Left cardiac atrium (tissue), 4 donors: ENCODE measurements around the gene TSPAN18. TPM values are rescaled to one million over a fixed set of nuclear protein-coding genes. Genes with fewer than 3 reads are reported as not detected.

Experiments
- ATAC-seq, 2 donors: fragments of 200-7000 bp; cut with Tn5 transposase; one replicate each; pipeline ENCODE4 v1.9.1; 2020; ENCODE audit warnings: mild to moderate bottlenecking in 2 of 2, moderate library complexity in 2 of 2
- DNase-seq: peaks from one replicate; pipeline ENCODE4 v3.0.0-alpha.2; 2020
- intact Hi-C, 2 donors: fragments of 100-400 bp; cut with DNase I; formaldehyde crosslinking; loops; one replicate each; pipeline versions ENCODE4 v1.14.1 to v1.15.1; 2022 to 2023
- total RNA-seq, 2 donors: library from RNA; stranded (reverse); fragmentation: NEBNext Ultra II Directional; extraction: Animal tissue kit (Norgen Biotek cat#: 25700); gene quantifications; one replicate each; pipeline ENCODE4 v1.2.1, GENCODE V29; 2021
- donor health status: DM: no; HTN: yes; CAD: no.
- donor health status: DM: no; HTN: yes; CAD: no; lungs with severe emphysema.
- donor health status: DM: yes; HTN: yes; CAD: no.
- donor health status: Dilated cardiomyopathy.

Gene TSPAN18
- total RNA-seq, 2 donors from 2014 or later = 152 to 166 TPM

DNA sequence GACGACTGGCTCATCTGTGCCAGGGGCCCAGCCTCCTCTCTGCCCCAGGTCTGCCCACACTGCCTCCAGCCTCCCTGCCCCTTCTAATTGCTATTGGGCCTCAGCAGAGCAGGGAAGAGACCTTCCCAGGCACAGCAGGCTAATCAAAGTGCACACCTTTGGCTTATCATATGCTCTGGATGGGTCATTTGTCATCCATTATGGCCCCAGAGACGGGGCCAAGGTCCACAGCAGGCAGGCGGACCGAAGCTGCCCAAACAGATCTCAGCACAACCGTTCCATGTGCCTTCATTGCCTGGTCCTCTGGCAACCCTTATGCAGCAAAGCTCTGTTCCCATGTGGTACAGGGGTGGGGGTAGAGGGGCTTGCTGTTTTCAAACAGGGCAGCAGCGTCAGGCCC lies 157.3 kb downstream of the TSPAN18 start:
- ATAC-seq (no peak), DNase-seq (no peak)
- intact Hi-C loops = loop anchor here in 1 of 2 donors (5.0 kb wide), 1 partner anchor 157 kb away; the partner anchor contains the start of gene TSPAN18

DNA sequence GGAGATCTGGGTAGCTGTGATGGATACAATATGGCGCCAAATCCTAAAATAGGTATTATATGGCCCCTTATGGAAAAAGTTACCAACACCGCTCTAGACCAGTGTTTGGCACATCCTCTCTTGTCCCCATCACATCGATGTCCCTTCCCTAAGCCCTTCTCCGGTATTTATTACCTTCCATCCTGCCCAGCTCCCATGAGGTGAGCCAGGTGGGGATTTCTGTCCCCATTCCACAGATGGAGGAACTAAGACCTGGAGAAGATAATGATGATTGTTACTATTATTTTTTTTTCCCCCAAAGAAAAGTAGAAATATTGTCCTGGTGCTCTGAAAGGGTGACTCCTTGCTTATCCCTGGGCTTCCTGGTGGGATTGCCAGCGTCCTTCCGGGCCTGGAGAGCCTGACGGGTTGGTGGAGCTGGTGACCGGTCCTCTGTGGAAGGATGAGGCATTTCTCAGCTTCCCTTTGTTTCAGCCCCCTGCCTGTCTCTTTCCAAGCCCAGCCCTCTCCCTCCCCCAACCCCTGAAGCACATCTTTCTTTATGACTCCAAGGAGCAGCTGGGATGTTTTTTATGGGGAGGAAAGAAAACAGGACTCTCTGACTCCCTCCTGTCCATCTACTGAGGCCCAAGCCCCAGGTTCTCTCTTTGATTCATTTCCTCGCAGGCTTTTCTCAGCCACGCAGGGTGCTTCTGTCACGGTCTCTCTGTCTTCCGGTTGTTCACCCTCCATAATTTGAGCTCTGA lies 158.5 kb downstream of the TSPAN18 start:
- intact Hi-C loops = no loop called here
- ATAC-seq (no peak), DNase-seq (no peak)

DNA sequence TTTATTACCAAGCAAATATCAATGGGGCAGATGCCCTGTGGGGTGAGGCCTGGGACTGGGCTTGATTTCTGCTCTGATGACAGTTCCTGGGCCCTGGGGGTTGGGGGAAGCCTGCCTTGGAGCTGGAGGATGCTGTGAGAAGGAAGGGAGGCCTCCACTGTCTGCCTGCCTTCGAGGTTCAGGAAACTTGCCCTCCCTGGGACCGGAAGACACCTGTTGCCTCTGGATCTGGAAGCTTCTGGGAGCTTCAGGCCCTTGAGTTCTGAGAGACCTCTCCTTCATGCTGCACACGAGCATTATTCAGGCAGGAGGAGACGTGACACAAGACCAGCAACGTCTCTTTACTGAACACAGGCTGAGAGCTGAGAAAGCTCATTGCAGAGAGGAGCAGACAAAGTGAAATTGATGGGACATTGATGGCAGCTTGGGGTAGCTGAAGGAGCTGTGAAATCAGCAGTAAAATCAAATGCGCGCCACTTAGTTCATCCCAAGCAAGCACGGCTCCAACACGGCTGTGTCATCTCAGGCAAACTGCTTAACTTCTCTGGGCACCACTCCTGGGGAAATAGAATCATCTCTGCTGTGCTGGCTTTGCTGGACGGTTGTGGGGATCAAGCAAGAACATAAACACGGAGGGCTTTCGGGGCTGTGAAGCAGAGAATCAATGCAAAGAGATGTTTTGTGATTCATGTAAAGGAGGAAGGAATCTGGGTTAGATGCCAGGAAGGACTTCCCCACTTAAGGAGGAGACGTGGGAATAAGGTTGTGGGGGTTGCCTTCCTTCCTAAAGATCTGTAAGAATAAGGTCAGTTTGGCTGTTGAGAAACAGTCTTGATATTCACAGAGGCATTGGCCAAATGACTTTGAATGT lies 159.4 kb downstream of the TSPAN18 start:
- DNase-seq (no peak), ATAC-seq (no peak)
- intact Hi-C loops = no loop called here

DNA sequence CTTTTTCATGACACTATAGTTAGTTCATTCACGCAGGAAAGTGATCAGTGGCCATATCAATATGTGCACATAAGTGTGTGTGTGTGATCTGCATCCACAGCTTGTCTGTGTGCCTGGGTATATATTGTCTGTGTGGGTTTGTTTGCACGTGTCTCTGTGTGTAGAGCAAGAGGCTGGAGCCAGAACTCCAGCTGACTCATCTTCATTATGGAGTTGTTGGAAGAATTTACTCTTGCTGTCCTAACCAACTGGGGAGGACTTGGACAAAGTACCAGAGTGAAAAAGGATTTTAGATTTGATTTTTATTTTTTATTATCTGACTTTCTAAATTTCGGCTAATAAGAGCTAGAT lies 160.0 kb downstream of the TSPAN18 start:
- intact Hi-C loops = no loop called here
- peak in 1 of 2 donors; percentile 74 for ATAC-seq
- no peak for DNase-seq

DNA sequence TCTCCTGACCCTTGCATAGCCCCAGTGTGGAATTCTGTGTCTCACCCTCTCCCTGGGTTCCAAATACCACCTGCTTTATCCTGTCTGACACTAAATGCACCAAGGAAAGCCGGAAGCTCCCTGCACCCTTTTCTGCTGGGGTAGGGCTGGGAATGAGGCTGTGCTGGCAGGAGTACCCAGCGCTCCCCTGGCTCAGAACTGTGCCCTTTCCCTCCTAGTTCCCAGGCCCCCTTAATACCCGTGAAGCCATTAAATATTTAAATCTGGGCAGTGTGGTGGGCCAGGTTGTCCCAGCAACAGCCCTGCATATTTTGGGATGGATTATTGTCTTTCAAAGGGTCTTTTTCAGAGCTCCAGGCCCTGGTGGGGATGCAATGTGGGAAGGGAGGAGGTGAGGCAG lies 160.9 kb downstream of the TSPAN18 start:
- no peak for DNase-seq
- intact Hi-C loops = no loop called here
- ATAC-seq = no peak

DNA sequence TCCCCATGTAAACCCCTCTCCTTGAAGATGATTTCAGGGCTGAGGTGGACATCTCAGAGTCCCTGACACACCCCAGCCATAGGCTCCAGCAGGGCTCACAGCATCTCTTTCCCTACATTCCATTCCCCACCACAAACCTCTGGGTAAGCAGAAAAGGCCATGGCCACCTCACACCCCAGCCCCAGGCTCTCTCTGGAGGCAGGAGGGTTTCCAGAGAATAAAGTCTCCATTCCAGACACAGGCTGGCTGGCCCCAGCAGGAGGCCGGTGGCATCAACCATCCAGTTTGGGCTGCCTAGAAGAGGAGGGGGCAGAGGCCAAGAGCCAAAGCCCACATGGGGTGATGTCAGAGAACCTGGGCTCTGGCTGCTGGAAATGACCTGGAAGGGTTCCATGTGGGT lies 162.5 kb downstream of the TSPAN18 start:
- DNase-seq = no peak
- no peak for ATAC-seq
- intact Hi-C loops = no loop called here

DNA sequence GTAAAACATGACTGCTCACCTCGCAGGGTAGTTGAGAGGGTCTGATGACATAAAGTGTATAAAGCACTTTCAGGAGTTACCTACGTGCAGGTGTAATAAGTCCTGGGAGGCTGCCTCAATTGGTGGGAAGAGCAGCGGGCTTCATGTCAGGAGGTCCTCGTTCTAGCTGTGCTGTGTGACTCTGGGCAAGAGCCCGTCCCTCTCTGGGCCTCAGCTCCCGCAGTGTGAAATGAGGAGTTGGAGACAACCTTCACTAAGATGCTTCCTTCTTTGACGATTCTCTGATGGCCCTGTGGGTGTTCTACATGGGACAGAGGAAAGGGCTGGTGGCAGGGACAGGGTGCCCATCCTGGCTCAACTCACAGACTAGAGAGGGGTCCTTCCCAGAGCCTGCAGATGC lies 166.1 kb downstream of the TSPAN18 start:
- intact Hi-C loops = loop anchor here (5.0 kb wide), 1 partner anchor 271 kb away; no protein-coding TSS in a partner anchor
- ATAC-seq = no peak

DNA sequence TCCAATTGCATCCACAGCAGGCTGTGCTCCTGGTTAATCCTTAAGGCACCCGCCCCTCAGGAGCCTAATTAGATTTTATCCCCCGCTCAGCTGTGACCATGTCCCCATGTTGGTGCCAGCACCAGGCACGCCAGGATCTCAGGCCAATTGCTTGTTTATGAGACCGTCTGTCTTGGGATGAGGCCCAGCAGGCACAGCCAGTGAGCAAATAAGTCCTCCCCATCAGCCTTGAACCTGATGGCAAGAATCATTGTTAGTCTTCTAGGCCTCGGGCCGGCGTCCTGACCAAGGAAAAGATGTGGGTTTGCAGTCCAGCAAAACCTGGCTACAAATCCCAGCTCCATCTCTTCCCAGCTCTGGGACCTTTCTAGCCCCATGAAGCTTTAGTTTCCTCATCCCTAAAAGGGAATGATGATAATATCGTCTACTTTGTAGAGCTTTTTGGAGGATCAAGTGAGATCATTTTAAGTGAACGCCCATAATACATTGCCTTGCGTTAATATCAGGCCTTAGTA lies 166.6 kb downstream of the TSPAN18 start:
- peak; percentile 13 to 25 for ATAC-seq
- intact Hi-C loops = loop anchor here (5.0 kb wide), 1 partner anchor 271 kb away; no protein-coding TSS in a partner anchor
- no peak for DNase-seq

More for the DNA sequence above, 166.1 kb downstream of the TSPAN18 start:
- no peak for DNase-seq

DNA sequence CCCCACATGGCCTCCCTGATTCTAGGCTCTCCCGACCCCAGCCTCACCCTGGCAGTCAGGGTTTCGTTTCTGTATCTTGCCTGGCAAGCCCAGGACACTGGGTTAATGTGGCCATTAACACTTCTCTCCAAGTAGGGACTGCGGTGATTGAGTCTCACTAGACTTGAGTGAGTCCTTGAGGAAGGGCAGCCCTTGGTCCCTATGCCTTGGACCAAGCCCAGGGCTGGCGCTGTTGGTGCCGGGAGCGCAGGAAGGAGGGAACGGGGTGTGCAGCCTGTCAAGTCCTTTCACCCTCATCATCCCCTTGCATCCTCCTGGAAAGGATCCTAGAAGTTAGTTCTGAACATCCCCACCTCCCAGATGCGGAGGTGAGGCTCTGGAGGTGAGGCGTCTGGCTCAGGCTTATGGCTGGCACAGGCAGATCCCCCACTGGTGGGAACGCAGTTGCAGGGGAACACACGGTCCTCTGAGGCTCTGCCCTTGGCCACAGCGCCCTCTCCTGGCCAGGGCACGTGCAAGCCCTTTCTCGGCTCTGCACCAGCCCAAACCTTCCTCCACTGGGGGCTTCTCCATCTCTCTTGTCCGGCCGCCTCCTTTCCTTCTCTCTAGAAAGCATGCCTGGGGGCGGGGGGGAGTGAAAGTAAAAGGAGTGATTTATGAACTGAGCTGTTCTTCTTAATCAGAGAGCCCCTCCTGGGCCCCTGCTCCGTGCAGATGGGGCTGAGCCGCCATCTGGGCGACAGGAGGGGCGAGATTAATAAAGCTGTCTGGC lies 167.3 kb downstream of the TSPAN18 start:
- ATAC-seq = peak; percentile 89 to 93
- intact Hi-C loops = loop anchor here (1.0 to 5.0 kb wide), 2 partner anchors 166 to 272 kb away; no protein-coding TSS in a partner anchor
- DNase-seq = peak; percentile 80

DNA sequence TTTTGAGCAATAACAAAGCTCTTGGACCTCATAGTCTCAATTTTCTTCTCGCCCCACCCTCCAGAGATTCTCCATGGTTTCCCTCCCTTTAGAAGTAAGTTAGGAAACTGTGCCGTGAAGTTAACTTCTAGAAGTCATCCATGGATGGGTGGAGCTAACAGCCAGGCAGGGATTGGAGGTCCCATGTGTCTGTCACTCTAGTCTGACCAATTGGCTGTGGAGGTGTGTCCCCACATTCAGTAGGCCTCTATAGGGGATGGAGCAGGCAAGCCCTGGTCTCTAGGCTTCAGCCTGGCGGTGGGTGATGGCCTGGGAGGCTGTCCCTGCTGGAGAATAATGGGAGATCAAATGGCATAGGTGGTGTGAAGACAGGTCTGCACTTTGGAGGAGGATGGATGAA lies 173.2 kb downstream of the TSPAN18 start:
- intact Hi-C loops = no loop called here
- no peak for DNase-seq
- ATAC-seq = peak; percentile 55 to 63

DNA sequence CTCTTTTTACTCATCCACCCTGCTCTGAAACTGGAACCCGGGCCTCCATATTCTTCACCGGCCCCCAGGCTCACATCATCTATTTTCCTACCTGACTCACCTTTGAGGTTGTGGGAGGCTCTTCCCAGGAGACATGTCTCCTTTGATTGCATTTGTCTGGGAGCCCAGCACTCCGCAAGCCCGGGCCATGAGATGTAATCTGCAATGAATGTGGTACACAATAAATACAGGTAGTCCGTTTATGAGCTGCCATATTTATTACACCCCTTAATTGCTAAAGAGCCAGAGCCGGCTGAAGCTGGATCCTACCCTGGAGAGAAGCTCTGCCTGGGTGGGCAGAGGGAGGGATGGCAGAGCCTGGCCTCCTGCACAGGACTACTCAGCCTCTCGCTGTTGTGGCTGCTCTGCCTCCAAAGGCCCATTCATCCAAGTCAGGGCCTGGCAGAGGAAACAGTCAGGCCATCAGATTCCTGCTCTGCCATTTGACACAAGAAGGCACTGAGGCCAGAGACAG lies 174.4 kb downstream of the TSPAN18 start:
- ATAC-seq = no peak

DNA sequence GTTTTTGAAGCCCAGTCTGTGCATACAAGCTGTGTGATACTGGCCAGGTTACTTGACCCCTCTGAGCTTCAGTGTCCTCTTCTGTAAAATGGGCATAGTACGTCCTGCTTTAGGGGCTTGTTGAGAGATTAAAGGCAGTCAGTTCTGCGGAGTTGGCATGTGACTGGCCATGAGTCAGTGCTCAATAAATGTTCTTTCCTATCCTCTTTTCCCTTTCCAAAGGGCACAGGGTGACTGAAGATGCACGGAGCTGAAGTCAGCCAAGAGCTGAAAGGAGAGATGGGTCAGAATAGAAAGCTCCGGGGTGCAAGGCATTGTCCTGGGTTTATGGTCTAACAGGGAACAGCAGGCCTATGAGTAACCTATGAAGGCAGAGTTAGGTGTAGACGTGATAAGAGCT lies 175.0 kb downstream of the TSPAN18 start:
- ATAC-seq (no peak), DNase-seq (no peak)
- intact Hi-C loops = no loop called here

More for the DNA sequence above, 174.4 kb downstream of the TSPAN18 start:
- DNase-seq = no peak
- intact Hi-C loops = no loop called here

DNA sequence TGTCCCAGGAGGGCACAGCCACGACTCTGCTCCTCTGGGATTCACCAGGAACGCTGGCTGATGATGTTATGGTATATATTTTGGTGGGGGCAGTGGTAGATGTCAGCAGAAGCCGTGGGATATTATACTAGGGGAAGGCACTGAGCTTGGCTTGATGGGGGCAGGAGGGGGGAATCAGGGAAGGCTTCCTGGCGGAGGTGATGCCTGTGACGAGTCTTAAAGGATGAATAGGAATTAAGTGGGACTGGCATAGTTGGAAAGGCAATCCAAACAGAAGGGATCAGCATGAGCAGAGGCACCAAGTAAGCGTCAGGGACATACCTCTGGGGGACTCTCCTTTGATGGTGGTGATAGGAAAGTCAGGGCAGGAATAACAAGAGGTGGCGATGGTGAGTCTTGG lies 176.3 kb downstream of the TSPAN18 start:
- intact Hi-C loops = no loop called here
- ATAC-seq (no peak), DNase-seq (no peak)

DNA sequence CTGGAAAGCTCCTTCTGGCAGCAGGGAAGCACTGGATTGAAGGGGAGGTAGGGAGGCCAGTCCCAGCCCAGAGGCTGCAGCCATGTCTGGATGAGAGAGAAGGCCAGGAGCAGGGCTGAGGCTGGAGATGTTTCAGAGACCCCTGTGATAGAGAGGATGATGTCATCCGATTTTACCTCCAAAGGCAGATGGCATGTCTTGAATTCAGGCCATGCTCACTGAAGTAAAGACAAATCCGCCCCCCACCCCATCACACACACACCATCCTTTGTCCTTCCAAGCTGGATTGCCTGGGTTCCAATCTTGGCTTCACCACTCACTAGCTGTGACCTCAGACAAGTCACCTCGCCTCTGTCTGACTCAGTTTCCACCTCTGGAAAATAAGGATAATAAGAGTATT lies 176.8 kb downstream of the TSPAN18 start:
- no peak for ATAC-seq
- DNase-seq = no peak
- intact Hi-C loops = no loop called here

DNA sequence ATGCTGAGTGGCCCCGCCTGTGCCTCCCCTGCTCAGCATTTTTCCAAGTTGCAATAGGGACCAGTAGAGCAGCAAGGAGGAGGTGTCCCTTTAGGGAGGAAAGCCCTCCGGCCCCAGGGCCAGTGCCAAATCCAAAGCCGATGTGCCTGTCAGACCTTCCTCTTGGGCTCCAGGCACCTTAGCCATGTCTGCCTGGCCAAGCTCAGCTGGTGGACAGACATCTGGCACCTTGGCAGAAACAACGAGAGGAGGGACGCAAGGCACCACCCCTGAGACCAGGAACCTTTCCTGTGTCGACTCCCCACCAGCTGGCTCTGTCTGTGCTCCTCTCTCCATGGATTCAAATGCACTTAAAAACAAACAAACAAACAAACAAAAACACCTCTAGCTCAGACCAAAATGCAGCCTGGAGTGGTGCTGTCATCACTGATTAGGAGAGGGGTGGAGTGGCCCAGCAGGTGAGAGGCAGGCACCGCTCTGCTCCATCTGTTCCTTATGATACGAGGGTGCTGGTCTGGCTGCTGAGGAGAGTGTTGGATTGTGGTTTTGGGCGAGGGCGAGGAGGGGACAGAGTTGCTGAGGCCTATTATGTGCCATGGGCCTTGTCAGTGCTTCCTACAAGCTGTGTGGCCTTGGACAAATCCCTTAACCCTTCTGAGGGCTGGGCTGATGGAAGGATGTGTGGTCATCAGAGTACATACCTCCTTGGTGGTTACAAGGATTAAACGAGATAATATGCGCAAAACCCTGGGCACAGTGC lies 177.7 kb downstream of the TSPAN18 start:
- ATAC-seq (no peak), DNase-seq (no peak)
- intact Hi-C loops = no loop called here

DNA sequence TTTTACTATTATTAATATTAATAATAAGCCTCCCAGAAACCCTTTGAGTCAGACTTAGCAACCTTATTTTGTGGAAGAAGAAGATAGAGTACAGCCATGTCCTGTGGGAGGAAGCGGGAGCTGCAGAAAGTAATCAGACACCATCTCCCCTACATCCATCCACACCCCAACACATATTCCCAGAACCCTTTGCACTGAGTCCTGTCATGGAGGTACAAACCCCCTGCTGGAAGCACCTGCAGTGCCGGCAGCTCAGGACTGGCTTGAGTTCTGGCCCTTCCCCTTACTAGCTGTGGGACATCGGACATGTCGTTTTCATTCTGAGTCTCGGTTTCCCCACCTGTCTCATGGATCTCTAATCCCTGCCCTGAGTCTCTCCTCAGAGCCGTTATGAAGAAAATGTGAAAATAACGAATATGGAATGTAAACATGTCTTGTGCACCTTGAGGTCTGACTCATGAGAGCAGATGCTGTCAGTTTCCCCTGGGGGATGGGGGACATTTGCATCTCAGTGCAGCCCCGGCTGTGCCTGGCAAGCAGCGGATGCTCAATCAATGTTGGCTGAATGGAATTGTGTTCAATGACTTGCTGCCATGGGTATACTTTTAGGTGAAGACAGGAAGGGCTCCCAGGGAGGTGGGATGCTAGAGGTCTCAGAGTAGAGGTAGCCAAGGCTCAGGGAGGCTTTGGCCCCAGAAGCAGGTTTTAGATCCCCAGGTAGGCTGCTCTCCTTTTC lies 178.5 kb downstream of the TSPAN18 start:
- intact Hi-C loops = no loop called here
- DNase-seq = no peak

DNA sequence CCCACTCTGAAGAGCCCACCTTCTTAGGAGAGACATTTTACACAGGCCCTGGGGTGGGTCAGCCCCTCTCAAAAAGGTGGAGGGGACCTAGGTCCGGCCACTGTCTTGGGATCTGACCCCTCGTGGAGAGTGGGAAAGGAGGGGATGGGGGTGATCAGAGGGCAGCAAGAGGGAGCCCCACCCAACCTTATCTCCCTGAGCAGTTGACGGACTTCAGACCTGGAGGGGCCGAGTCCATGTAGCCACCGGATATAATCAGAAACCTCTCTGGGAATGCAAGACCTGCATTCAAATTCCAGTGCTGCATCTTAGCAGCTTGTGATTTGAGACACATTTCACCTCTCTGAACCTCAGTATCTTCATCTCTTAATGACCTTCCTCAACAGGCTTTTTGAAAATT lies 179.9 kb downstream of the TSPAN18 start:
- ATAC-seq (no peak), DNase-seq (no peak)
- intact Hi-C loops = no loop called here

More for the DNA sequence above, 178.5 kb downstream of the TSPAN18 start:
- no peak for ATAC-seq

DNA sequence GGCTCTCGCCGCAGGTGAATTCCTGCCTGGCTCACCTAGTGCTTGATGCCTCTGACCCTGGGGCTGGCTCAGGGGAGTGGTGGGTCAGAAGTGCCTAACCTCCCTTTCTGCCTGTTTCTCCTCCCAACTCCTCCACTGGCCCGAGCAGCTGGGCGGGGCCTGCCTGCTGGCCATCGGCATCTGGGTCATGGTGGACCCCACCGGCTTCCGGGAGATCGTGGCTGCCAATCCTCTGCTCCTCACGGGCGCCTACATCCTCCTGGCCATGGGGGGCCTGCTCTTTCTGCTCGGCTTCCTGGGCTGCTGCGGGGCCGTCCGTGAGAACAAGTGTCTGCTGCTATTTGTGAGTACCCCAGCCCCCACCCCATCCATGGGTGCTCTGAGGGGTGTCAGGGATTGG lies 182.8 kb downstream of the TSPAN18 start:
- intact Hi-C loops = no loop called here
- ATAC-seq (no peak), DNase-seq (no peak)
